KMS-11 (cell line): ENCODE measurements around the gene EXOC4.

Experiments
- H2AFZ ChIP-seq: fragments of 200-600 bp; sonication (generic); 2 replicates; pipeline ENCODE4 v1.6.1; 2016; ENCODE audit warnings: antibody characterized with exemption, mixed run types, low read depth
- H3K27ac ChIP-seq: fragments of 200-600 bp; sonication (generic); 2 replicates; pipeline ENCODE4 v1.6.1; 2016; ENCODE audit warnings: mild to moderate bottlenecking, mixed run types
- H3K27me3 ChIP-seq: fragments of 200-600 bp; sonication (generic); 2 replicates; pipeline ENCODE4 v1.6.1; 2017; ENCODE audit warnings: mild to moderate bottlenecking, low read depth, mixed run types, moderate library complexity; ENCODE audit not compliant: insufficient read depth
- H3K36me3 ChIP-seq: fragments of 200-600 bp; sonication (generic); 2 replicates; pipeline ENCODE4 v1.6.1; 2017; ENCODE audit warnings: mild to moderate bottlenecking, mixed run types; ENCODE audit not compliant: insufficient read depth
- H3K4me1 ChIP-seq: fragments of 200-600 bp; sonication (generic); 2 replicates; pipeline ENCODE4 v1.6.1; 2016; ENCODE audit warnings: mild to moderate bottlenecking, low read depth, mixed run types; ENCODE audit not compliant: poor library complexity, severe bottlenecking
- H3K4me2 ChIP-seq: fragments of 200-600 bp; sonication (generic); 2 replicates; pipeline ENCODE4 v1.7.0; 2016; ENCODE audit warnings: mild to moderate bottlenecking, mixed run types
- H3K4me3 ChIP-seq: fragments of 200-600 bp; sonication (generic); IDR thresholded peaks from 2 replicates; pipeline ENCODE4 v1.6.1; 2017; ENCODE audit warnings: low read depth, low read length, mixed read lengths; ENCODE audit not compliant: insufficient read depth
- H3K79me2 ChIP-seq: fragments of 200-600 bp; sonication (generic); 2 replicates; pipeline ENCODE4 v1.6.1; 2016; ENCODE audit warnings: low read depth, mixed run types; ENCODE audit not compliant: insufficient read depth
- H3K9ac ChIP-seq: fragments of 200-600 bp; sonication (generic); 2 replicates; pipeline ENCODE4 v1.6.1; 2016; ENCODE audit warnings: mild to moderate bottlenecking, mixed run types
- H4K20me1 ChIP-seq: fragments of 200-600 bp; sonication (generic); 2 replicates; pipeline ENCODE4 v1.6.1; 2016; ENCODE audit warnings: mild to moderate bottlenecking, mixed run types; ENCODE audit not compliant: insufficient read depth
- TF ChIP-seq, protein P1 (sequence below): fragments of 200-600 bp; sonication (generic); conservative IDR thresholded peaks from 2 replicates; pipeline ENCODE4 v1.6.1; 2017; ENCODE audit warnings: low read depth, mild to moderate bottlenecking, antibody characterized with exemption, low read length, moderate library complexity, mixed read lengths

EXOC4 gene

DNA sequence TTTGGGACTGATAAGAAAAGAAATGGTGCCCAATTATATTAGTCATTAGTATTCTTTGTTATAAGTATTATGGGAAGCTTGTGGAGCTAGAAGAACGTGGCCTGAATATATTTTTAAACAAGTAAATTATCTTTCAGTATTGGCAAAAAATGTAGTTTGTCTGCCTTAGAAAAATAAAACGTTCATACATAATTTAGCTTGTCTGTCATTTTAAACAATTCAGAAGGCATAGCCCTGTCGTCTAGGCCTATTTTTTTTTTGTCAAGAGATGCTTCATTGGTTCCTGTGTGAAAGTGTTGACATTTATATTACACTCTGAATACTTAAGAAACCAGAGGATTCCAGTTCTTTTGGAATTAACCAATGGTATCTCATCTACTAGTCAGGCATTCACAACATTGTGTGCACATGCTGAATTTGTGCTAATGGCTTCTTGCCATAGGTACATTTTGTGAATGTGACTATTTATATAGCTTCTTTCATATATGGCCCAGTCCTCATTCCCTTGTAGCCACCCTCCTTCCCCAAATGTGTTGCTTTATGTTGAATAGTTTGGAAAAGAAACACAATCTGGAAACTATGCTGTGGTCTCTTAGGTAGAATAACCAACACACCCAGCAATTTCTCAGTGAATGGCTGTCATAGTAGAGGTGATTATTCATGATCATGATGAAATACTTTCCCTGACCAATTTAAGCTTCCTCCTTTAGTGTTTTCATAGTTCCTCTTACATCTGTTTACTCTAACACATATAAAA lies 435.8 kb downstream of the EXOC4 start:
- Histone ChIP-seq H3K27me3 (no peaks in the 10 kb centered on the region), H2AFZ (no peak overlapping the region), H3K4me2 (no peak overlapping the region), H3K36me3 (no peaks in the 10 kb centered on the region), H3K9ac (no peak overlapping the region), H3K4me1 (no peaks in the 10 kb centered on the region), H3K79me2 (no peaks in the 10 kb centered on the region), H4K20me1 (no peaks in the 10 kb centered on the region), H3K27ac (no peak overlapping the region), H3K4me3 (no peak overlapping the region)
- TF ChIP-seq, protein P1, sequence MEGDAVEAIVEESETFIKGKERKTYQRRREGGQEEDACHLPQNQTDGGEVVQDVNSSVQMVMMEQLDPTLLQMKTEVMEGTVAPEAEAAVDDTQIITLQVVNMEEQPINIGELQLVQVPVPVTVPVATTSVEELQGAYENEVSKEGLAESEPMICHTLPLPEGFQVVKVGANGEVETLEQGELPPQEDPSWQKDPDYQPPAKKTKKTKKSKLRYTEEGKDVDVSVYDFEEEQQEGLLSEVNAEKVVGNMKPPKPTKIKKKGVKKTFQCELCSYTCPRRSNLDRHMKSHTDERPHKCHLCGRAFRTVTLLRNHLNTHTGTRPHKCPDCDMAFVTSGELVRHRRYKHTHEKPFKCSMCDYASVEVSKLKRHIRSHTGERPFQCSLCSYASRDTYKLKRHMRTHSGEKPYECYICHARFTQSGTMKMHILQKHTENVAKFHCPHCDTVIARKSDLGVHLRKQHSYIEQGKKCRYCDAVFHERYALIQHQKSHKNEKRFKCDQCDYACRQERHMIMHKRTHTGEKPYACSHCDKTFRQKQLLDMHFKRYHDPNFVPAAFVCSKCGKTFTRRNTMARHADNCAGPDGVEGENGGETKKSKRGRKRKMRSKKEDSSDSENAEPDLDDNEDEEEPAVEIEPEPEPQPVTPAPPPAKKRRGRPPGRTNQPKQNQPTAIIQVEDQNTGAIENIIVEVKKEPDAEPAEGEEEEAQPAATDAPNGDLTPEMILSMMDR = no peak

DNA sequence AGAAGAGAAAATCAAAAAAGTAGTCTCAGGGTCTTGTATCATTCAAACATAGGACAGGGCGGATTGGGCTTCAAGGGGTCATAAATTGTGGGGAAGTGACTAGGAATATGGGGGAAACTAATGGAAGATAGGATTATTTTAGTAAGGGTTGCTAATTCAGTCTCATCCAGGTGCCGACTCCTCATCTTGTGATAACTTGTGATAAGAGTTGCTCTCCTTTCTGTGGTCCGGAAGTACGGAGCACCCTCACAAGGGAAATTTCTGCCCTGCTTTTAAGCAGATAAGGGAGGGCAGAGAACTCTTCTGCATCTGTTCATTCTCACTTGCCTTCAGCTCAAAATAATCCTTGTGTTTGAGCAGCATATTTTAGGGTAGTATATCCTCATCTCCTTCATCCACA lies 437.9 kb downstream of the EXOC4 start:
- Histone ChIP-seq H3K27me3 (no peaks in the 10 kb centered on the region), H3K4me1 (peaks cover 2% of the 10 kb centered on the region), H3K9ac (no peak overlapping the region), H3K4me3 (no peak overlapping the region), H3K27ac (no peak overlapping the region), H3K4me2 (no peak overlapping the region), H4K20me1 (no peaks in the 10 kb centered on the region), H3K36me3 (no peaks in the 10 kb centered on the region), H2AFZ (no peak overlapping the region), H3K79me2 (no peaks in the 10 kb centered on the region)
- TF ChIP-seq, protein P1 = no peak

DNA sequence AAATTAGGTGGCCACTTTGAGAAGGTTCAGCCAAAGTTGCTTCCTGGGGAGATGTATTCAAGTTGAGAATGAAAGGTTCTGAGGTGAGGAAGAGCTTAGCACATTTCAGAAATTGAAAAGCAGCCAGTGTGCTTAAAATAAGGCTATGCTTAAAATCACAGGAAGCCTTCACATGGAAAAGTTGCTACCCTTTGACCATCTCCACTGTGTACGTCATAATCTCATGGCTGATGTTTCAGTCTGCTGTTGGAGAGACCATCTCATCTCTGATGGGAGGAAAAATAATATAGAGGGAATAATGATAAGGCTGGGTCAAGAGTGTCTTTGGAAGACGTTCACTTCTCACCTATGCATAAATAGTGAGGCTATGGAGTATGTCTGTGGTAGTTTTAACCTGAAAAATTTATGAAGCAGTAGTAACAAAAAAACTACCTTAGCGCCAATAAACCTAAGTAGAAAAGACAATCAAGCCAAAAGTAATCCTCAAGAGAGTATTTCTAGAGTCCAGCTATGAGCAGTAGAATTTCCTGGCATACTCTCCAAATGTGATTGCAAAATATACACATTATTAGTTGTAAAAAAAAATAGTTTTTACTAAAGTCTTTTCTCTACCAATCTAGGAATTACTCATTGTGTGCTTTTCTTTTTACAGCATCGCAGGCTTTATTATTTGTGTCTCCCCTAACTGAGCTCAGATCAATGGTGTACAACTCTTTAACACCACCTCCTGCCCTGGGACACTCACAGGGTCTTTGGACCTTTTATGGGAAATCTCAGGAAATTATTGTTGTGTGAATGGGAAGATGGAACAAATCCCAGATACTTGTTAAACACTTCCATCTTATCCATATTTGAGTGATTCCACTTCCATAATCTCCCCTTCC lies 439.1 kb downstream of the EXOC4 start:
- H3K27me3 ChIP-seq = no peaks in the 10 kb centered on the region
- H3K4me3 ChIP-seq = no peak overlapping the region
- no peak overlapping the region for H3K27ac ChIP-seq
- H3K79me2 ChIP-seq = no peaks in the 10 kb centered on the region
- H3K36me3 ChIP-seq = no peaks in the 10 kb centered on the region
- H3K4me2 ChIP-seq = no peak overlapping the region
- no peak overlapping the region for H3K9ac ChIP-seq
- H2AFZ ChIP-seq = no peak overlapping the region
- H4K20me1 ChIP-seq = no peaks in the 10 kb centered on the region
- peaks cover 7% of the 10 kb centered on the region for H3K4me1 ChIP-seq
- TF ChIP-seq, protein P1 = no peak

DNA sequence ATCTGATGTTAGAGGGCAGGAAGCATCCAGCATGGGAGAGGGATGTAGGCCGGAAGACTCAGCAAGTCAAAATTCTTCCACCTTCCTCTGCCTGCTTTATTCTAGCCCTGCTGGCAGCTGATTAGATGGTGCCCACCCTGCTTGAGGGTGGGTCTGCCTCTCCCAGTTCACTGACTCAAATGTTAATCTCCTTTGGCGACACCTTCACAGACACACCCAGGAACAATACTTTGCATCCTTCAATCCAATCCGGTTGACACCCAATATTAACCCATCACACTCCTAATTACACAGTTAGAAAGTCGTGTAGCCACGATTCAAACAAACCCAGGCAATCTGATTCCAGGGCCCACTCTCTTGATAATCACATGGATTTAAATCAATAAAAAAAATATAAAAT lies 440.4 kb downstream of the EXOC4 start:
- H3K27ac ChIP-seq = no peak overlapping the region
- peaks cover 7% of the 10 kb centered on the region for H3K4me1 ChIP-seq
- no peak overlapping the region for H3K4me2 ChIP-seq
- H3K9ac ChIP-seq = no peak overlapping the region
- H3K4me3 ChIP-seq = no peak overlapping the region
- H3K36me3 ChIP-seq = no peaks in the 10 kb centered on the region
- no peaks in the 10 kb centered on the region for H3K79me2 ChIP-seq
- H4K20me1 ChIP-seq = no peaks in the 10 kb centered on the region
- no peak overlapping the region for H2AFZ ChIP-seq
- TF ChIP-seq, protein P1 = no peak
- H3K27me3 ChIP-seq = no peaks in the 10 kb centered on the region
